PC-3 (cell line): ENCODE data around the gene UBE2B.

ENCODE experiments used
- CTCF ChIP-seq: fragments of 300-600 bp; sonication (generic); conservative IDR thresholded peaks from 2 replicates; pipeline ENCODE4 v1.5.1; 2017; ENCODE audit warnings: antibody characterized with exemption, low read depth, mild to moderate bottlenecking, low read length
- EZH2phosphoT487 ChIP-seq: fragments of 300-600 bp; sonication (generic); IDR thresholded peaks from 2 replicates; pipeline ENCODE4 v1.6.1; 2018; ENCODE audit warnings: mild to moderate bottlenecking, antibody characterized with exemption, low read length, borderline replicate concordance

- TF ChIP-seq EZH2phosphoT487 (no peak), CTCF (no peak)
Observed at GRCh38 chr5:134370871-134371833, at the start of gene UBE2B.
